Measurements from ENCODE around the gene ATF6. TPM values are rescaled to one million over a fixed set of nuclear protein-coding genes. Genes with fewer than 3 reads are reported as not detected.
A peak's percentile ranks its signal among the peaks of the same experiment; 100 is the strongest.

The ATF6 gene
- total and polyA plus RNA-seq, 2 donors (not counting 3 experiments of a cell fraction or from before 2014, with no cell fraction given), result 24.9 to 40.3 TPM

GRCh38 chr1:161736335-161736969, 29.7 kb upstream of the ATF6 start:
- CTCF ChIA-PET, result interaction anchor here (0.9 to 7.5 kb wide), 5 partner anchors 10 to 252 kb away, joined by 3 to 102 read pairs (median 32); no protein-coding TSS in a partner anchor
- Histone ChIP-seq H3K4me2 (ENCODE audit: insufficient read depth, low read length) (no peak overlapping the region), H3K9me3 (replicated peaks; ENCODE audit: control insufficient read depth, insufficient read depth, low read length) (no peaks in the 10 kb centered on the region), H2AFZ (ENCODE audit: low read depth, low read length) (peak overlapping the region; percentile 12), H3K36me3 (ENCODE audit: control insufficient read depth in 2 of 2, extremely low read depth in 1 of 2, insufficient read depth in 2 of 2, low read length in 2 of 2) (no peaks in the 10 kb centered on the region), H3K4me3 (replicated peaks in 1 of 3; ENCODE audit: insufficient read depth in 1 of 3, low read depth in 1 of 3, low read length in 3 of 3) (no peak overlapping the region), H3K27ac (ENCODE audit: insufficient read depth, low read depth, low read length) (no peak overlapping the region), H3K4me1 (ENCODE audit: control insufficient read depth, extremely low read depth, insufficient read depth, low read length) (peaks cover 14% of the 10 kb centered on the region), H3K9ac (replicated peaks; ENCODE audit: extremely low read depth, insufficient read depth, low read length) (no peak overlapping the region), H4K20me1 (replicated peaks; ENCODE audit: control insufficient read depth, extremely low read depth, insufficient read depth, low read length) (no peaks in the 10 kb centered on the region), H3K9me1 (replicated peaks; ENCODE audit: control insufficient read depth, extremely low read depth, insufficient read depth, low read length) (no peaks in the 10 kb centered on the region), H3K27me3 (ENCODE audit: control insufficient read depth in 2 of 2, insufficient read depth in 2 of 2, low read length in 2 of 2) (no peaks in the 10 kb centered on the region), H3K79me2 (ENCODE audit: control insufficient read depth, insufficient read depth, low read length) (no peaks in the 10 kb centered on the region)
- BruUV-seq (replicated peaks), result no TSS peak
- dilution Hi-C loops (cut with MboI; ENCODE audit: extremely low pct_ligation_motif_present, low sequenced_read_pairs) (no loop called here), intact Hi-C loops (cut with micrococcal nuclease) (no loop called here)
- FAIRE-seq (no peak), DNase-seq (ENCODE audit: low read depth, low spot score) (no peak)
- no peak for TF ChIP-seq GATA2 (IDR thresholded peaks at IDR 0.05; ENCODE audit: insufficient read depth, insufficient read length, low read depth, low read length)
- no peak for TF ChIP-seq FOS (IDR thresholded peaks at IDR 0.05; ENCODE audit: borderline replicate concordance, insufficient read depth, low read length)
- TF ChIP-seq JUN (IDR thresholded peaks at IDR 0.05; ENCODE audit: borderline replicate concordance, insufficient read depth, insufficient read length, low read depth), result no peak
- TF ChIP-seq EZH2 (IDR thresholded peaks at IDR 0.05; ENCODE audit: borderline replicate concordance, low read depth, low read length, severe bottlenecking), result no peak
- TF ChIP-seq POLR2A (IDR thresholded peaks at IDR 0.05; ENCODE audit: low read depth, low read length), result no peak
- TF ChIP-seq, protein P1, sequence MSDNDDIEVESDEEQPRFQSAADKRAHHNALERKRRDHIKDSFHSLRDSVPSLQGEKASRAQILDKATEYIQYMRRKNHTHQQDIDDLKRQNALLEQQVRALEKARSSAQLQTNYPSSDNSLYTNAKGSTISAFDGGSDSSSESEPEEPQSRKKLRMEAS (IDR thresholded peaks at IDR 0.05; ENCODE audit: insufficient read depth, insufficient read length), result no peak
- no peak for TF ChIP-seq CTCF (IDR thresholded peaks at IDR 0.05; ENCODE audit: extremely low read depth in 1 of 2, insufficient read depth in 1 of 2, low read depth in 1 of 2, low read length in 2 of 2)
- TF ChIP-seq POLR2AphosphoS5 (IDR thresholded peaks at IDR 0.05; ENCODE audit: insufficient read depth, low read depth, low read length), result no peak
- no peak for TF ChIP-seq MYC (IDR thresholded peaks at IDR 0.05; ENCODE audit: low read depth, low read length)
- POLR2A ChIA-PET, result no interaction called here

All from endothelial cell of umbilical vein (primary cell).